NCI-H345 (cell line): Measurements from ENCODE around the gene RNF26.

ENCODE experiments used
- DNase-seq: peaks from one replicate; lab custom pipeline; 2025; lab: John Stamatoyannopoulos, UW

RNF26 gene

DNA sequence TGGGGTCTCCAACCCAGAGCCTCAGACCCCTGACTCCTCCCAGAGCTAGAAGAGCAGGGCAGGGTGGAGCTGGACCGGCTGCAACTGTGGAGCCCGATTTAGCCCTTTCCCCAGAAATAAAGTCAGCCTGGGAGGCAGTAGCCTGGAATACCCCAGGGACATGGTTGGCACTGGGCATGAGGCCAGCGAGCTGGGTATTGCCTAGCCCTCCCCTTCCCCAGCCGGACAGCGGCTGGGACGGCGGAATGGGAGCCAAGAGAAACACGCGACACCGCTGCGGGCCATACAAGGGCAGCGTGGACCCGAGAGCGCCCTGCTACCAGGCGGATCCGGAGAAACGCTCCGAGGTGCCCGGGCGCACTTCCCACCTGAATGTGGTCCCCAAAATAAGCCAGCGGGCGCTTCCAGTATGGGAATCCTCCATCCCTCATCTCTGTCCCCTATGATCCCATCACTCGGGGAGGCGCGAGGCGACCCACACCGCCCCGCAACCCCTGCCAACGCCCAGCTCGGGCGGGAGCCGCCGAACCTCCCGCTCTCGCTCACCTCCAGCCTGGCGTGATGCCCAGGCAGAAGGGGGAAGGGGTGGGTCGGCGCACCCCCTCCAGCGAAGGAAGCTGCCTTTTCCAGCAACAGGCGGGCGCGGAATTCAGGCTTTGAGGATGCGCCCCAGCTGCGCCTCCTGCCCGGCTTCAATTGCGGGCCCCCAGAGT is 18.2 kb upstream of the RNF26 start:
- peak; percentile 70 for DNase-seq

- peak; percentile 46 for DNase-seq
These were observed 17.4 kb upstream of the RNF26 start, which contains the start of gene MCAM for GRCh38 chr11:119316729-119317591. TSS of gene MCAM (minus strand) at chr11:119317130. CDS start at chr11:119317101, 29 bp downstream.

GRCh38 chr11:119317592-119318239 is 16.6 kb upstream of the RNF26 start:
- DNase-seq, result no peak

DNA sequence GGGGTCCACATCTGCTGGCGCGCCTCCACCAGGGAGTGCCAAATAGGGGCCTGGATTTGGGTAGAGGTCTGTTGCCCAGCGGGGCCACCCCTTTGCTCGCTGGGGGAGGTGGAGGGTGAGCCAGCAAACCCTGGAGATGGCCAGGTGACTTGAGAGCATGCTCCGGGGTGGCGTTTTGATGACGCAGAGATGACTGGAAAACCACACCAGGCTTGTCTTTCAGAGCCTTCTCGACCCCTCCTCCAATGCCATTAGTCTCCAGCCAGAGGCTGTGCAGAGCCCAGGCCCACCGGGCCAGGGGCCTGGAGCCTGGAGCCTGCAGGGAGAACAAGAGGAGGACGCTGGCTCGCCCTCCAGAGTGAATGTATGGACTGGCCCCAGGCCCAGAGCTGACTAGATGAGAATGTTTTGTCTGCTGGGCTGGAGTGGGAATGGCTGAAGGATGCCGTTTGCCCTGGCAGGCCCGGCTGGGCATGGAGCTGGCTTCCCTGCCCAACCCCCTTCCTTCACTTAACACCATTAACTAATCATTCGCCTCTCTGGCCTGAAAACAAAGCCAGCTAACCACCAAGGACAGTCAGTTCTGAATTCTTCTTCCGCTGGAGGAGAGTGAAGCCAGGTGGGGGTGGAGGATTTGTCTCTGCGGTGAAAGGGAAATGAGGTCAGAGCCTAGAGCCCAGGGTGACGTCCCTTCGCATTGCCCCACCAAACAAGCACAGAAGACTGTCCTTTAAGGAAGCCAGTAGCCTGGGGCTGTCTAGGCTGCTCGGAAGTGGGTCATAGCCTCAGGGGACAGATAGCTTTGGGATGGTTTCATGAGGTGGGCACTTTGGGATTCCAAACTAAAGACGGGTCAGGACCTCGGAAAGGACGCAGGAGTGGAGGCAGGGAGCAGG is 15.8 kb upstream of the RNF26 start:
- DNase-seq, result no peak

DNA sequence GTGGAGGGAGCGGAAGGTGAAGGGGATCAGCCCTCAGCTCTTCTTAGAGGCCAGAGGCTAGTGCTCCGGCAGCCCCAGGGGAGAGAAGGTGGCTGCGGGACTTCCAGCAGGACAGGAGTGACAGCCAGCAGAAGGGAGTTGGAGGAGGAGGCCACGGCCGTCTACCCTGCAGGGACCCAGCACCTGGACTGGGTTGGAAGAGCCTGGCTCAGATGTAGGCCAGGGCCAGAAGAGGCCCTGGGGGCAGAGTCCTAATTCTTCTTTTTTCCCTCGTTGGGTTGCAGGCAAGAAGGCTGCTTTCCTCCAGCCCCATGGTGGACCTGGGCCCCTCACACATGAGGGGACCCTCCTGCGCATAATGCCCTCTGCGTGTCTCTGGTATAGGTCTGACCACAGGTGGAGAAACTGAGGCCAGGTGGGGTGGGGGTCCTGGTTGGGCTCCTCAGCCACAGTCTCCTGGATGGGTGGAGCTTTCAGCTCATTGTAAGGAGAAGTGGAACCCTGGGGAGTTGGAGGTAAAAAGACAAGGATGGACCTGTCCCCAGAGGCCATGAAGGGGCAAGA is 15.1 kb upstream of the RNF26 start:
- DNase-seq, result no peak

GRCh38 chr11:119319700-119320239 is 14.6 kb upstream of the RNF26 start:
- DNase-seq, result no peak

GRCh38 chr11:119320240-119320775 is 14.0 kb upstream of the RNF26 start:
- no peak for DNase-seq

GRCh38 chr11:119320776-119321524 is 13.4 kb upstream of the RNF26 start:
- no peak for DNase-seq

DNA sequence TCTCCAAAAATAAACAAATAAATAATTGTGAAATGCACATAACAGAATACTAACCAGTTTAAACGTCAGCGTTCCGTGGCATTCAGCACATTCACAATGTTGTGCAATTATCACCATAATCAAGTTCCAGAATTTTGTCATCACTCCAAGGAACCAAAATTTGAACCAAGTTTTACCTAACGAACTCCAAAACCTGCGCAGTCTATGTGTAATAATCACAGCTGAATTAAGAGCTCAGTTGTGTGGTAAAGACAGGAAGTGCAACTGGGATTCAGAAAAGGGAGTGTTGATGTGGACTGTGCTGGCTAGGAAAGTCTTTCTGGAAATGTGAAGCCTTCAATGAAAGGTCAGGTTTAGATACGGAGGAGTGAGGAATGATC is 12.0 kb upstream of the RNF26 start:
- DNase-seq, result no peak

- DNase-seq, result no peak
These were observed 11.3 kb upstream of the RNF26 start for GRCh38 chr11:119322921-119323531.

GRCh38 chr11:119323532-119324033 is 10.7 kb upstream of the RNF26 start:
- peak; percentile 54 for DNase-seq

DNA sequence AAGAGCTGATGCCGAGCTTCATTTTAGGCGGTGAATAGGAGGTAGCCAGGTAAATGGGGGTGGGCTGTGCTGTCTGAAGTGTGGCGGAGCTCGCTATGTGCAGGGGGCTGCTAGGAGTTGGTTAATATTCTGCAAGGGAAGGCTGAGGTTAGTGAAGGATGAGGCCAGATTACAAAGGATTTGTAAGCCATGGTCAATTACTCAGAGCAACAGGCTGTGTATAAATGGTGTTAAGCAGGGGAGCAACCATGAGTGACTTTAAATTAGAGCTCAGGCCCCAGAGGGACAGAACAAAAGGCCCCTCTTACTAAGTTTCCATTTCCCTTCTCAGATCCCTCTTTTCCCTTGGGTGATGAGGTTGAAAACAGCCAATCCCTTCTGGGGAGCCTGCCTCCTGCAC is 10.1 kb upstream of the RNF26 start:
- no peak for DNase-seq

DNA sequence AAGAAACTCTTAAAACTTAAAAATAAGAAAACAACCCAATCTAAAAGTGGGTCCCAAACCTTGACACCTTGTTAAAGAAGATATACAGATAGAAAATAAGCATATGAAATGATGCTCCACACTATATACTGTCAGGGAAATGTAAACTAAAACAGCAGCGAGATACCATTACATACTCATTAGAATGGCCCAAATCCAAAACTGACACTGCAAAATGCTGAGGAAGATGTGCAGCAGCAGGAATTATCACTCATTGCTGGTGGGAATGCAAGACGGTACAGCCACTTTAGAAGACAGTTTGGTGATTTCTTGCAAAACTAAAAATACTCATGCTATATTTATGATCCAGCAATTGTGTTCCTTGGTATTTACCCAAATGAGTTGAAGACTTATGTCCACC is 5.0 kb upstream of the RNF26 start:
- no peak for DNase-seq

GRCh38 chr11:119330237-119330636 is 4.1 kb upstream of the RNF26 start:
- DNase-seq, result no peak

DNA sequence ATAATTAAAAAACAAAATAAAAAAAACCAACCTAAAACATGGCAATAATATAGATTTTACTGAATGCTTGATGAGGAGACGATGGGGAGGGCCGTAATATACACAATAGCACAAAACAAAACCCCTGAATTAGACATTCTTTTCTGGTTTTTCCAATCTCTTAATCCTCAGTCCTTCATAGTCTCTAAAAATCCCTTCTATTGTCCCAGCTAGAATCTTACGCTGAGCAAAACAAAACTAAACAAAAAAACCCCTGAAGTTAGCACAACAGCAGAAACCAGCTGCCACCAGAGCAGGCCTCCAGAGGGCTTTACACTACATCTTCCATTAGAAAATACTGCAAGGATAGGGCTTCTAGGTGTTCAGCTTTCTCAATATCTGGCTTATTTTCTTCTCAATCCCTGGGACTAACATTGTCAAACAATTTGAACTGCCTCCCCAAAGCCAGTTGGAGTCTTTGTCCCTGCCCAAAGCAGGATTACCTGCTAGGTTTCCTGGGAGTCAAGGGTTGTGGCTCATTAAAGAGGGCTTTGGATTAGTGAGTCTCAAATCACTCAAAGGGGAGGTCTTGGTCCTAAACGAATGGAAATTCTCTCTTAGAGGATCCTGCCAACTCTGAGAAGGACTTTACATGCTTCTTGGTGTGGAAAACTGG is 2.1 kb upstream of the RNF26 start:
- no peak for DNase-seq

DNA sequence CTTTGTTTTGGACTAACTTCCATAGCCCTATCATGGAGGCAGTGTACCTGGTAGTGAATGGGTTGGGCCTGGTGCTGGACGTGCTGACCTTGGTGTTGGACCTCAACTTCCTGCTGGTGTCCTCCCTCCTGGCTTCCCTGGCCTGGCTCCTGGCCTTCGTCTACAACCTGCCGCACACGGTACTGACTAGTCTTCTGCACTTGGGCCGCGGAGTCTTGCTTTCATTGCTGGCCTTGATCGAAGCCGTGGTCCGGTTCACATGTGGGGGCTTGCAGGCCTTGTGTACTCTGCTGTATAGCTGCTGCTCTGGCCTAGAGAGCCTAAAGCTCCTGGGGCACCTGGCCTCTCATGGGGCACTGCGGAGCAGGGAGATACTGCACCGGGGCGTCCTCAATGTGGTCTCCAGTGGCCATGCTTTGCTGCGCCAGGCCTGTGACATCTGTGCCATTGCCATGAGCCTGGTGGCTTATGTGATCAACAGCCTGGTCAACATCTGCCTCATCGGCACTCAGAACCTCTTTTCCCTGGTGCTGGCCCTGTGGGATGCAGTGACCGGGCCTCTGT is 846 bp downstream of the RNF26 start:
- no peak for DNase-seq

- no peak for DNase-seq
These were observed 1.6 kb downstream of the RNF26 start for GRCh38 chr11:119335655-119336543.
